IPS-NIHi7 (cell line): ENCODE measurements around the gene ALG2.
A peak's percentile ranks its signal among the peaks of the same experiment; 100 is the strongest.

Experiments
- DNase-seq: peaks from one replicate; pipeline ENCODE4 v3.0.0; 2012; ENCODE audit warnings: mixed read lengths; ENCODE audit errors: extremely low spot score

Gene ALG2

GRCh38 chr9:99221621-99222415 lies at the start of gene ALG2, which contains the start of gene SEC61B:
Gene ALG2, minus strand, starts transcription at chr9:99221942. Its CDS starts 48 bp downstream, at chr9:99221894.
Gene SEC61B, plus strand, starts transcription at chr9:99222282. Its CDS starts 82 bp downstream, at chr9:99222364.
- peak; percentile 96 for DNase-seq

GRCh38 chr9:99270491-99270890 lies 48.7 kb upstream of the ALG2 start:
- DNase-seq: no peak

- no peak for DNase-seq
Observed at GRCh38 chr9:99269416-99269815, 47.7 kb upstream of the ALG2 start.

GRCh38 chr9:99266255-99267023 lies 44.7 kb upstream of the ALG2 start:
- DNase-seq: peak; percentile 78

- no peak for DNase-seq
Observed at GRCh38 chr9:99265691-99266090, 43.9 kb upstream of the ALG2 start.

GRCh38 chr9:99264070-99264680 lies 42.4 kb upstream of the ALG2 start:
- DNase-seq: peak; percentile 26

GRCh38 chr9:99262949-99263418 lies 41.2 kb upstream of the ALG2 start:
- DNase-seq: no peak

GRCh38 chr9:99261923-99262322 lies 40.2 kb upstream of the ALG2 start:
- no peak for DNase-seq

- peak; percentile 19 for DNase-seq
Observed at GRCh38 chr9:99259231-99259918, 37.6 kb upstream of the ALG2 start.

GRCh38 chr9:99257723-99258389 lies 36.1 kb upstream of the ALG2 start:
- DNase-seq: no peak

- no peak for DNase-seq
Observed at GRCh38 chr9:99255651-99256050, 33.9 kb upstream of the ALG2 start.

- DNase-seq: no peak
Observed at GRCh38 chr9:99253772-99254431, 32.2 kb upstream of the ALG2 start.

- no peak for DNase-seq
Observed at GRCh38 chr9:99253134-99253533, 31.4 kb upstream of the ALG2 start.

- DNase-seq: no peak
Observed at GRCh38 chr9:99251157-99251556, 29.4 kb upstream of the ALG2 start.

GRCh38 chr9:99249619-99250018 lies 27.9 kb upstream of the ALG2 start:
- no peak for DNase-seq

GRCh38 chr9:99244344-99245260 lies 22.9 kb upstream of the ALG2 start:
- DNase-seq: no peak

GRCh38 chr9:99241106-99241505 lies 19.4 kb upstream of the ALG2 start:
- no peak for DNase-seq

GRCh38 chr9:99239341-99240060 lies 17.8 kb upstream of the ALG2 start:
- no peak for DNase-seq

- no peak for DNase-seq
Observed at GRCh38 chr9:99238331-99238730, 16.6 kb upstream of the ALG2 start.
